Activated naive CD8-positive, alpha-beta T cell treated with anti-CD3 and anti-CD28 coated beads, Interleukin-2, amount 10 ng/mL, durations not matched to agents 7 days and 5 days (primary cell): Measurements from ENCODE around the gene ZSWIM2. TPM values are rescaled to one million over a fixed set of nuclear protein-coding genes. Genes with fewer than 3 reads are reported as not detected.
"Not testable (repeated sequence)": the region's sequence is repeated elsewhere in the genome, so short reads cannot be mapped to it uniquely, and the experiment has no call there.

Experiments used
- ATAC-seq: fragments of 150-1000 bp; cut with Tn5 transposase; one replicate; pipeline ENCODE4 v1.10.0; 2021; ENCODE audit warnings: low read depth, moderate library complexity
- POLR2A ChIA-PET: fragments of 350-600 bp; sonication (Branson Sonifier 250); formaldehyde crosslinking; loops from one replicate; lab custom pipeline; 2021; ENCODE audit warnings: antibody characterized with exemption; lab: Charles Lee
- DNase-seq: peaks from one replicate; pipeline ENCODE4 v3.0.0; 2021
- H3K27ac Mint-ChIP-seq: one replicate; pipeline ENCODE4 v1.8.0; 2022; ENCODE audit warnings: mild to moderate bottlenecking, mixed read lengths
- H3K27me3 Mint-ChIP-seq: one replicate; pipeline ENCODE4 v1.8.0; 2022; ENCODE audit warnings: mild to moderate bottlenecking, moderate library complexity, mixed read lengths
- H3K36me3 Mint-ChIP-seq: one replicate; pipeline ENCODE4 v1.8.0; 2021; ENCODE audit warnings: mild to moderate bottlenecking, mixed read lengths
- H3K4me1 Mint-ChIP-seq: one replicate; pipeline ENCODE4 v1.8.0; 2021; ENCODE audit warnings: mixed read lengths
- H3K4me3 Mint-ChIP-seq: one replicate; pipeline ENCODE4 v1.8.0; 2022; ENCODE audit warnings: mild to moderate bottlenecking, moderate library complexity, mixed read lengths
- H3K9me3 Mint-ChIP-seq: one replicate; pipeline ENCODE4 v1.8.0; 2021; ENCODE audit warnings: mixed read lengths
- total RNA-seq, 2 experiments: library from RNA; stranded (reverse); gene quantifications; one replicate each; pipeline ENCODE4 v1.2.3, GENCODE V29; 2021

The ZSWIM2 gene, protein sequence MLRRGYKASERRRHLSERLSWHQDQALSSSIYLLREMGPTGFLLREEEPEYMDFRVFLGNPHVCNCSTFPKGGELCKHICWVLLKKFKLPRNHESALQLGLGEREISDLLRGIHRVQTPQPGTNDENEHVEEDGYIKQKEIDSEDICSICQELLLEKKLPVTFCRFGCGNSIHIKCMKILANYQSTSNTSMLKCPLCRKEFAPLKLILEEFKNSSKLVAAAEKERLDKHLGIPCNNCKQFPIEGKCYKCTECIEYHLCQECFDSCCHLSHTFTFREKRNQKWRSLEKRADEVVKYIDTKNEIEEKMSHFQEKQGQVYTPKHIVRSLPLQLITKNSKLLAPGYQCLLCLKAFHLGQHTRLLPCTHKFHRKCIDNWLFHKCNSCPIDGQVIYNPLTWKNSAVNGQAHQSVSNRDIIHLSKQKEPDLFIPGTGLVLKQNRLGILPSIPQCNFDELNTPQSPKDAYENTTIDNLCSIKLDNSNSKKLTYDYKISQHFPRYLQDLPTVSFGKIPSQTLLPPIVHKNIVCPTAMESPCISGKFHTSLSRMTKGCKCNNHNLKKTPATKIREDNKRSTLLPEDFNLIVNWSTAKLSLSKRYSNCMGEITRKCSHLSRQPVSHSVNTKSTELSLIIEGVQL
- not detected for total RNA-seq

DNA sequence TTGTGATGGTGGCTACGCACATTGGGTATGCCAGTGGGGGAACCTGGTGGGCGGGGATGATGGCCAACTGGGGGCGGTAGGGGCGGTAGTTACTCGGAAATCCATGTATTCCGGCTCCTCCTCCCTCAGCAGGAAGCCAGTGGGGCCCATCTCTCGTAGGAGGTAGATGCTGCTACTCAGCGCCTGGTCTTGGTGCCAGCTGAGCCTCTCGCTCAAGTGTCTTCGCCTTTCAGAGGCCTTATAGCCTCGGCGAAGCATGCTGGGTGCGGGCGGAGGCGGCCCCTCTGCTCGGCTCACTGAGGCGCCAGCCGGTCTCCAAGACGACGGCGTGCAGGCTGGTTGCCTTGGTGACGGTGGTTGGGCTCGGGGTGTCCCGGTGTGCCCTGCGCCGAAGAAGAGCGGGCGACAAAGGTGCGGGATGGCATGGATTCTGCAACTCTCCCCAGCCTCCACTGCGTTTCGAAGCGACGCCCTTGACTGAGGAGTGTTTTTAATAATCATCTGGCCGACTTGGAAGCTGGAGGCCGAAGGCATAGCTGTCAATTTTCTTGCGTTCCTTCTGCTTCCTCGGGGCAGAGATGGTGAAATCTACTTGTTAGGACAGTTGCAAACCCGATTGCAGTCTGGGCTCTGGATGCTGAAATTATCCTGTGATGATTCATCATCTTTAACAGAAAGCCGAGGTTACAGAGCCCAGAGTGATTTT lies at the start of gene ZSWIM2:
Gene ZSWIM2 (minus strand): TSS at position 298 of the 706 bp plus-strand sequence. CDS start 40 bp downstream, at position 258.
- no peaks in the 10 kb centered on the region for H3K36me3 Mint-ChIP-seq
- DNase-seq (peak; percentile 45), ATAC-seq (peak; percentile 68)
- peaks cover 30% of the 10 kb centered on the region for H3K27me3 Mint-ChIP-seq
- H3K4me3 Mint-ChIP-seq, result peak within 1 kb of the TSS; percentile 16
- H3K4me1 Mint-ChIP-seq, result peaks cover 3% of the 10 kb centered on the region
- no peak within 1 kb of the TSS for H3K27ac Mint-ChIP-seq
- POLR2A ChIA-PET, result no interaction called here
- peaks cover 3% of the 10 kb centered on the region for H3K9me3 Mint-ChIP-seq

GRCh38 chr2:186896220-186896619 lies 47.2 kb upstream of the ZSWIM2 start:
- H3K27me3 Mint-ChIP-seq, H3K4me1 Mint-ChIP-seq, H3K27ac Mint-ChIP-seq, H3K4me3 Mint-ChIP-seq, POLR2A ChIA-PET, H3K9me3 Mint-ChIP-seq, H3K36me3 Mint-ChIP-seq, DNase-seq, ATAC-seq: not testable (repeated sequence)

GRCh38 chr2:186895451-186895850 lies 46.5 kb upstream of the ZSWIM2 start:
- H3K36me3 Mint-ChIP-seq, result no peaks in the 10 kb centered on the region
- ATAC-seq, result no peak
- H3K4me1 Mint-ChIP-seq, result no peaks in the 10 kb centered on the region
- H3K9me3 Mint-ChIP-seq, result peaks cover 2% of the 10 kb centered on the region
- POLR2A ChIA-PET, result no interaction called here
- no peaks in the 10 kb centered on the region for H3K27me3 Mint-ChIP-seq
- H3K4me3 Mint-ChIP-seq, result no peak overlapping the region
- H3K27ac Mint-ChIP-seq, result no peak overlapping the region
- DNase-seq, result no peak

GRCh38 chr2:186894478-186894877 lies 45.5 kb upstream of the ZSWIM2 start:
- H3K36me3 Mint-ChIP-seq, result no peaks in the 10 kb centered on the region
- H3K27ac Mint-ChIP-seq, result no peak overlapping the region
- no peaks in the 10 kb centered on the region for H3K27me3 Mint-ChIP-seq
- ATAC-seq (no peak), DNase-seq (no peak)
- H3K9me3 Mint-ChIP-seq, result peaks cover 2% of the 10 kb centered on the region
- POLR2A ChIA-PET, result no interaction called here
- H3K4me3 Mint-ChIP-seq, result no peak overlapping the region
- no peaks in the 10 kb centered on the region for H3K4me1 Mint-ChIP-seq

- Mint-ChIP-seq H3K27ac (no peak overlapping the region), H3K4me3 (no peak overlapping the region), H3K27me3 (no peaks in the 10 kb centered on the region), H3K9me3 (peaks cover 1% of the 10 kb centered on the region), H3K36me3 (no peaks in the 10 kb centered on the region), H3K4me1 (no peaks in the 10 kb centered on the region)
- ATAC-seq (no peak), DNase-seq (no peak)
- POLR2A ChIA-PET, result no interaction called here
These were observed 43.9 kb upstream of the ZSWIM2 start for GRCh38 chr2:186892821-186893220.

DNA sequence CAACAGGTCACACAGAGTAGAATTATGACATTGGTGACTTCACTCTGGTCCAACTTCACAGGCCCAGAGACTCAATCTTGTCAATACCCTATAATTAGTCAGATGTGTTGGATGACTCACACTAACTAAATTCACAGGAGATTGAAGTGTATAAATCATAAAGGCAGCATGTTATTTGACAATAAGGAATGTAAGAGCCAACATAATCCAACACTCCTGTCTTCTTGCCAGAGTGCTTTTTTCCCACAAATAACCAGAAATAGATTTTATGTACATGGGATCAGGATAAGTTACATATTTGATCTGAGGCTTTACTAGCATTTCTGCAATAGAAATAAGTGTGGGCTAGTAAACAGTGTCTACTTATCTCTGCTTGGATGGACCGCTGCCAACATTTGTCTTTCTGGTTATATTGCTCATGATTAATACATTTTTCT lies 42.2 kb upstream of the ZSWIM2 start:
- POLR2A ChIA-PET, result no interaction called here
- Mint-ChIP-seq H3K4me1 (no peaks in the 10 kb centered on the region), H3K27ac (no peak overlapping the region), H3K4me3 (no peak overlapping the region), H3K9me3 (no peaks in the 10 kb centered on the region), H3K27me3 (no peaks in the 10 kb centered on the region), H3K36me3 (no peaks in the 10 kb centered on the region)
- DNase-seq (no peak), ATAC-seq (no peak)

DNA sequence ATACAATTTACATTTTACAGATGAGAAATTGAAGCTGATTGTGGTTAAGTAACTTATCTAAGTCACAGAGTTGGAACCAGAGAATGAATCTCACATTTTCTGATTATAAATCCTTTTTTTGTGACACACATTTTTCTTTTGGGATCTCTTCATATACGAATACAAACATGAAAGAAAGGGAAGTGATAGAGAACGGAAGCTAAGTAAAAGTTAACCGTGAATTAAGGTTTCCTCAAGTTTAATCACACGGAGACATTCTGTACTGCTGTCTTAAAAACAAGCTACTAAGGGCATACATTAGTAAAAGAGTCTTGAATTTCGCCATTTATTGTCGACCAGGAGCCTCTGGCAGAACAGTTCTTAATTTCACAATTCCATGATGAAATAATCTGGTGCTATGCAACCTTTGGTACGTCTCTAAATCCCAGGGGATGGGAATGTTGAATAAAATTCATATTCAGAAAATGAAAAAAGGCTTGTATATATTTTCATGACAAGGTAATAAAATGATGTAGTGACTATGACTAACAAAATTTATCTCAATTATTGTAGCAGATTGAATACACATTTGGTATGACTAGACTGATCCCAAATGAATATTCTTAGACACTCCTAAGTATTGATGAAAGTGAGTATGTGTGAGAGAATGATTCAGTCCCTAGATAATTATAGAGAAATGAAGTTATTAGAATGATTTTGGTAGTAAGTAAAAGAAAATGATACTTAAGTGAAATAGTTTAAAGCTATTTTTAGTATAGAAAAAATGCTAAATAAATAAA lies 40.3 kb upstream of the ZSWIM2 start:
- Mint-ChIP-seq H3K27ac (no peak overlapping the region), H3K4me3 (no peak overlapping the region), H3K27me3 (no peaks in the 10 kb centered on the region), H3K9me3 (no peaks in the 10 kb centered on the region), H3K36me3 (no peaks in the 10 kb centered on the region), H3K4me1 (no peaks in the 10 kb centered on the region)
- POLR2A ChIA-PET, result no interaction called here
- ATAC-seq (no peak), DNase-seq (no peak)

DNA sequence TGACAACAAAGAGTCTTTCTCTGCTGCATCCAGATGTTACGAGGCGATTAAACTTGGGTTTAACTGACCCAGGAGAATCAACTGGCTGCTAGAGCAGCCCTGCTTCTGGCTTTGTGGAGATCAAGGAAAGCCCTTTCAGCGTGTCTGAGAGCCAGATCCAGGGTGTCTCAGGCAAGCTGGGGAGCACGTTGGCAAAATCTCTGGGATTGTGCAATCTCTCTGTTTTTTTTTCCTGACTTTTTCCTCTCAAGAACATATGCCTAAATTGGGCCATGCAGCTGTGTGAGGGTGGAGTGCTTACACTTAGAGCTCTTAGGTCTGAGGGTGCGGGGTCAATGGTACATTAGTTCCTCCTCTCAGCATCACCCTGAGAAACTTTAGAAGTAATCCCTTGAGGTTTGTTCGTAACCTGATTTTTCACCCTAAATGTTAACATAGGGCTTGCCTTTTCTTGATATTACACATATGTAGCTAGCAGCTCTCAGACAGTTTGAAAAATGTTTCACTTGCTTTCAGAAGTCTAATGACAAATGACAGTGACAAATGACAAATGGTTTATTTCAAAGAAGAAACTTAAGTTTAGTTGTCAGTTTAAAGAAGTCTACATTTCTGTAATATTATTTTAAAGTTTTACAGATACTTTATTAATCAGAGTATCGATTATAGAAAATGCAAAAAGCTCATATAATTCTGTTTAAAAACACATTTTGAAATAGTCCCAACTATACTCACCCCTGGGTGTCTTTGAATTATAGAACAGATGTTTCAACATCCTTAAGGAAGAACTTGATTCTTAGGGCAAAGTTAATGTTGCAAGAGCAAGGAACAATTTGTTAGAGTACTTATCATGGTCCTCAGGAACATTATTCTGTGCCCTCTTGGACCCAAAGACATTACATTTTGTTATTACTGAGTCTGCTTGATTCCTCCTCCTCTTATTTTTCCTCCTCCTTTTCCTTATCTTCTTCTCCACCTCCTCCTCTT lies 38.4 kb upstream of the ZSWIM2 start:
- ATAC-seq, result no peak
- no peaks in the 10 kb centered on the region for H3K4me1 Mint-ChIP-seq
- no peak overlapping the region for H3K27ac Mint-ChIP-seq
- no peaks in the 10 kb centered on the region for H3K36me3 Mint-ChIP-seq
- no peaks in the 10 kb centered on the region for H3K27me3 Mint-ChIP-seq
- no peak overlapping the region for H3K4me3 Mint-ChIP-seq
- POLR2A ChIA-PET, result no interaction called here
- H3K9me3 Mint-ChIP-seq, result no peaks in the 10 kb centered on the region
- DNase-seq, result no peak

DNA sequence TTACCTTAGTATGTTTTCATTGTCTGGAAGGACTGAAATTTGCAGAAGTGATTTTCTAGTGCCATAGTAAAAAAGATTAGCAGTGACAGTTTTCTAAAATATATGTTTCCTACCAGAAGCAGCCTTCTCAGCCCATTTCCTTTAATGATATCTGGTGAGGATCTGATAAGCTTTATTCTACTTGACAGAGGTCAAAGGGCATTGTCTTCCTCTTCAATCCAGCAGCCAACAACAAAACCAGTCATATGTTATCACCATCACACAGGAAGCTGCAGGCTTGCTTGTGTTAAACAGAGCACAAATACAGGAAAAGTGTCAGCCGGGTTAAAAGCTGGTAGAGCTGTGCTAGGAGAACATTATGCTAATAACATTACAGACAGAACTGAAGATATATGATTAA lies 35.6 kb upstream of the ZSWIM2 start:
- POLR2A ChIA-PET, result no interaction called here
- ATAC-seq (no peak), DNase-seq (no peak)
- H3K9me3 Mint-ChIP-seq, result no peaks in the 10 kb centered on the region
- no peaks in the 10 kb centered on the region for H3K36me3 Mint-ChIP-seq
- H3K27ac Mint-ChIP-seq, result no peak overlapping the region
- no peak overlapping the region for H3K4me3 Mint-ChIP-seq
- H3K4me1 Mint-ChIP-seq, result no peaks in the 10 kb centered on the region
- no peaks in the 10 kb centered on the region for H3K27me3 Mint-ChIP-seq

- no peaks in the 10 kb centered on the region for H3K27me3 Mint-ChIP-seq
- no peak for DNase-seq
- POLR2A ChIA-PET, result no interaction called here
- no peak overlapping the region for H3K4me3 Mint-ChIP-seq
- H3K36me3 Mint-ChIP-seq, result no peaks in the 10 kb centered on the region
- H3K27ac Mint-ChIP-seq, result no peak overlapping the region
- H3K4me1 Mint-ChIP-seq, result no peaks in the 10 kb centered on the region
- H3K9me3 Mint-ChIP-seq, result no peaks in the 10 kb centered on the region
- ATAC-seq, result no peak
These were observed 34.7 kb upstream of the ZSWIM2 start for GRCh38 chr2:186883666-186884065.

DNA sequence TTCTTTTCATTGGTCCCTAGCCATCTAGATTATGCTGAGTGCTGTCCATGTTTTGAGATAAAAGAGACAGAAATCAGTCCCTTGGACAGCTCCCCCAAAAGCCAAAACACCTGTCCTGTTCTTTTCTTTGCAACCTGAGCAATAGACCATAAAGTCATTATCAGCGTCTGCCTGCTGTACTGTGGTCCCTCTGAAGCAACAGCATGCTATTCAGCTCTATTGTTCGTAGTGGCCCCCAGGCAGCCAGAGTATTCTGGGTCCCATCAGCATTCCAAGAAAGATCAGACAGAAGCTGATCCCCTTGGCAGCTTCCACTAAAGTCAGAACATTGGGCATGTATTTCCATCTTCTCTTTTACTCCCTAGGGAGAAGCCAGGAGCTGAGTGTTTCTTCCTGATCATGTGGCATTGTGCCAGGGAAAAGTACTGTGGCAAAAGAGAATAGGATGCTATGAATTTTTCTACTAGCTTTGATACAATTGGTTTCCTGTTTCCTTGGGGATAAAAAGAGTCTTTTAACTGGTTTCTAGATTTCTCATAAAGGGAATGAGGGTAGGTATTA lies 33.6 kb upstream of the ZSWIM2 start:
- Mint-ChIP-seq H3K27me3 (no peaks in the 10 kb centered on the region), H3K9me3 (no peaks in the 10 kb centered on the region), H3K4me3 (no peak overlapping the region), H3K36me3 (no peaks in the 10 kb centered on the region), H3K4me1 (no peaks in the 10 kb centered on the region), H3K27ac (no peak overlapping the region)
- POLR2A ChIA-PET, result no interaction called here
- DNase-seq (no peak), ATAC-seq (no peak)

DNA sequence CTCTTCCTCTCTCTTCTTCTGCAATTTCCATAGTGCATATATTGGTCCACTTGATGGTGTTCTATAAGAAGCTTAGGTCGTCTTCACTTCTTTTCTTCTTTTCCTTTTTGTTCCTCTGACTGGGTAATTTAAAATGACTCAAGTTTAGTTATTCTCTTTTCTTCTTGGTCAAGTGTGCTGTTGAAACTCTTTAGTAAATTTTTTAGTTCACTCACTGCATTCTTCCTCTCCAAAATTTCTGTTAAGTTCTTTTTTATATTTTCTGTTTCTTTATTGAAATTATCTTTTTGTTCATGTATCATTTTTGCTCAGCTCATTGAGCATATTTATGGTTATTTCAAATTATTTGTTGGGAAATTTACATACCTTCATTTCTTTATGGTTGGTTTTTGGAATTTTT lies 32.7 kb upstream of the ZSWIM2 start:
- POLR2A ChIA-PET, result no interaction called here
- no peaks in the 10 kb centered on the region for H3K4me1 Mint-ChIP-seq
- H3K9me3 Mint-ChIP-seq, result no peaks in the 10 kb centered on the region
- no peak for ATAC-seq
- no peaks in the 10 kb centered on the region for H3K36me3 Mint-ChIP-seq
- no peak overlapping the region for H3K4me3 Mint-ChIP-seq
- no peak overlapping the region for H3K27ac Mint-ChIP-seq
- H3K27me3 Mint-ChIP-seq, result no peaks in the 10 kb centered on the region
- no peak for DNase-seq
